ENCODE data around the gene CPLANE2. TPM values are rescaled to one million over a fixed set of nuclear protein-coding genes. Genes with fewer than 3 reads are reported as not detected.

Gene CPLANE2
- total and polyA plus RNA-seq, 2 donors from 2014 or later: 7.9 to 9.4 TPM

DNA sequence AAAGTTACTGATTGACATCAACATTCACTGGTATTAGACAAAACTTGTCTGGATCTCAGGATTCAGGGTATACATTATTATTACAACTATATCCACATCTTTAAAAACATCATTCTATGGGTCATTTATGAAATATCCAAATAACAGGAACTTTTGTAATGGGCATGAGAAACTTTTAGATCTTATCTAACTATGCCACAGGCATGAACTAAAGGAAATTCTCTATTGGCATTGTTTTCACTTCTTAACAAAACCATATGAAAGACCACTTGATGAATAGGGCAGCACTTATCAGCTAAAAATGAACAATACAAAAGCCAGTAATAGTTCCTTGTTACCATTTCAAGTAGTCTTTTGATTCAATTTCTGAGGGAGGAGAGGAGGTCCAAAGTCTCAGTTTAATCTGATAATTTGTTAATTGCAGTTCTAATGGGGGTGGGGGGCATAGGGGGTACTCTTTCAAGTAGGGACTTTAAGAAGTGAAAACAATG is 30.8 kb upstream of the CPLANE2 start:
- no peak overlapping the region for H3K4me3 ChIP-seq (ENCODE audit: low read length in 3 of 3)
- FAIRE-seq (no peak), DNase-seq (no peak)
- H3K4me1 ChIP-seq (ENCODE audit: control insufficient read depth in 2 of 3, insufficient read depth in 2 of 3, low read depth in 1 of 3, low read length in 3 of 3): peaks cover 0 to 2% (median 0%) of the 10 kb centered on the region in 3 donors
- H3K36me3 ChIP-seq (ENCODE audit: control insufficient read depth in 2 of 3, insufficient read depth in 3 of 3, low read length in 3 of 3): peaks cover 0 to 2% (median 0%) of the 10 kb centered on the region in 3 donors
- no peak overlapping the region for H3K27ac ChIP-seq (ENCODE audit: low read depth in 2 of 2, low read length in 2 of 2)
- H3K27me3 ChIP-seq (ENCODE audit: control insufficient read depth, insufficient read depth, low read length): no peaks in the 10 kb centered on the region
- TF ChIP-seq, protein P1, sequence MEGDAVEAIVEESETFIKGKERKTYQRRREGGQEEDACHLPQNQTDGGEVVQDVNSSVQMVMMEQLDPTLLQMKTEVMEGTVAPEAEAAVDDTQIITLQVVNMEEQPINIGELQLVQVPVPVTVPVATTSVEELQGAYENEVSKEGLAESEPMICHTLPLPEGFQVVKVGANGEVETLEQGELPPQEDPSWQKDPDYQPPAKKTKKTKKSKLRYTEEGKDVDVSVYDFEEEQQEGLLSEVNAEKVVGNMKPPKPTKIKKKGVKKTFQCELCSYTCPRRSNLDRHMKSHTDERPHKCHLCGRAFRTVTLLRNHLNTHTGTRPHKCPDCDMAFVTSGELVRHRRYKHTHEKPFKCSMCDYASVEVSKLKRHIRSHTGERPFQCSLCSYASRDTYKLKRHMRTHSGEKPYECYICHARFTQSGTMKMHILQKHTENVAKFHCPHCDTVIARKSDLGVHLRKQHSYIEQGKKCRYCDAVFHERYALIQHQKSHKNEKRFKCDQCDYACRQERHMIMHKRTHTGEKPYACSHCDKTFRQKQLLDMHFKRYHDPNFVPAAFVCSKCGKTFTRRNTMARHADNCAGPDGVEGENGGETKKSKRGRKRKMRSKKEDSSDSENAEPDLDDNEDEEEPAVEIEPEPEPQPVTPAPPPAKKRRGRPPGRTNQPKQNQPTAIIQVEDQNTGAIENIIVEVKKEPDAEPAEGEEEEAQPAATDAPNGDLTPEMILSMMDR (IDR thresholded peaks at IDR 0.05; ENCODE audit: borderline replicate concordance, extremely low read depth, insufficient read depth): no peak
- H3K9ac ChIP-seq (ENCODE audit: low read length in 3 of 3): no peak overlapping the region
- H3K9me3 ChIP-seq (ENCODE audit: control insufficient read depth in 2 of 3, insufficient read depth in 1 of 3, low read length in 3 of 3): no peaks in the 10 kb centered on the region
- intact Hi-C loops (cut with DNase I): no loop called here

DNA sequence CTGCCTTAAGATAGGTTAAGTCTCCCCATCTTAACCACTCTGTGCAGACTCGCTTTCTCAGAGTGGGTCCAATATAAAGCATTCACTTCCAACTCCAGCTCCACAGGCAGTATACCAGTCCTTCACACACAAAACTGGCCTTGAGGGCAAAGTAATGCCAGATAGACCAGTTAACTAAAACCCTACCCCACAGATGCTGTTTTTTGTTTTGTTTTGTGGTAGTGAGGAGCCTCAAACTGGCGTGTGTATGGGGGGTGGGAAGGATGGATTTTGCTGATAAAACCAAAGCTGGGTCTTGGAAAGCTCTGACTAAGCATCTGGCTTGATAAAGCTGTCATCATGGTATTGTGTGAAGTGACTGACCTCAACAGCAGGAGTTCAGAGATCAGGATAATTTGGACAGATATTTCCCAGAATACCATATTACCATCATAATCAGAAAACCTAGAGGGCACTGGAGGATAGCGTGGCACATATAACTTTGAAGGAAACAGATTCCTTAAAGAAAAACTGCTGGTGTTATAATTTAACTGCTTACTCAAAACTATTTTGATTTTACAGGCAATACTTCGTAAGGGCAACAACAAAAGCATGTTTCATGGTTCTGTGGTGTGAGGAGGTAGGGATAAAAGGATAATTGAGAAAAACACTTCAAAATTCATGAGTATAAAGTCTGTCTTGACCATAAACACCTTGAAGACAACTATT is 29.6 kb upstream of the CPLANE2 start:
- H3K9me3 ChIP-seq (ENCODE audit: control insufficient read depth in 2 of 3, insufficient read depth in 1 of 3, low read length in 3 of 3): no peaks in the 10 kb centered on the region
- FAIRE-seq (no peak), DNase-seq (no peak)
- H3K4me1 ChIP-seq (ENCODE audit: control insufficient read depth in 2 of 3, insufficient read depth in 2 of 3, low read depth in 1 of 3, low read length in 3 of 3): peaks cover 0 to 2% (median 0%) of the 10 kb centered on the region in 3 donors
- no peaks in the 10 kb centered on the region for H3K27me3 ChIP-seq (ENCODE audit: control insufficient read depth, insufficient read depth, low read length)
- H3K36me3 ChIP-seq (ENCODE audit: control insufficient read depth in 2 of 3, insufficient read depth in 3 of 3, low read length in 3 of 3): peaks cover 0 to 2% (median 0%) of the 10 kb centered on the region in 3 donors
- TF ChIP-seq, protein P1 (IDR thresholded peaks at IDR 0.05; ENCODE audit: borderline replicate concordance, extremely low read depth, insufficient read depth): no peak
- intact Hi-C loops (cut with DNase I): no loop called here
- H3K4me3 ChIP-seq (ENCODE audit: low read length in 3 of 3): no peak overlapping the region
- H3K27ac ChIP-seq (ENCODE audit: low read depth in 2 of 2, low read length in 2 of 2): no peak overlapping the region
- no peak overlapping the region for H3K9ac ChIP-seq (ENCODE audit: low read length in 3 of 3)

DNA sequence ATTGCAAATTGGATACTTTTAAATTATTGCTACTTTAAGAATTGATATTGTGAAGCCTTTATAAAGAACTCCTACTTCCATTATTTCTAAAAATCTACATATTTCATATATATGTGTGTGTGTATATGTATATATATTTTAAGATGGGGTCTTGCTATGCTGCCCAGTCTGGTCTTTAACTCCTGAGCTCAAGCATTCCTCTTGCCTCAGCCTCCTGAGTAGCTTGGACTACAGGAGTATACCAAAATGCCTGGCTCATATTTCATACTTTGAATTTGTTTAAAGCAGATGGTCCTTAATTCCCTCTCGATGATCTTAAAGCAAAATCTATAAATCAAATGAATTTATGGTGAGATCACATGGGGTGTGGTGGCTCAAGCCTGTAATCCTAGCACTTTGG is 25.1 kb upstream of the CPLANE2 start:
- Histone ChIP-seq H3K9me3 (ENCODE audit: control insufficient read depth in 2 of 3, insufficient read depth in 1 of 3, low read length in 3 of 3) (no peaks in the 10 kb centered on the region), H3K4me1 (ENCODE audit: control insufficient read depth in 2 of 3, insufficient read depth in 2 of 3, low read depth in 1 of 3, low read length in 3 of 3) (no peaks in the 10 kb centered on the region), H3K27me3 (ENCODE audit: control insufficient read depth, insufficient read depth, low read length) (no peaks in the 10 kb centered on the region), H3K4me3 (ENCODE audit: low read length in 3 of 3) (no peak overlapping the region), H3K9ac (ENCODE audit: low read length in 3 of 3) (no peak overlapping the region), H3K36me3 (ENCODE audit: control insufficient read depth in 2 of 3, insufficient read depth in 3 of 3, low read length in 3 of 3) (no peaks in the 10 kb centered on the region), H3K27ac (ENCODE audit: low read depth in 2 of 2, low read length in 2 of 2) (no peak overlapping the region)
- no peak for FAIRE-seq
- intact Hi-C loops (cut with DNase I): no loop called here
- DNase-seq: no peak
- TF ChIP-seq, protein P1 (IDR thresholded peaks at IDR 0.05; ENCODE audit: borderline replicate concordance, extremely low read depth, insufficient read depth): no peak
